ENCODE measurements around the gene SHISA9.

DNA sequence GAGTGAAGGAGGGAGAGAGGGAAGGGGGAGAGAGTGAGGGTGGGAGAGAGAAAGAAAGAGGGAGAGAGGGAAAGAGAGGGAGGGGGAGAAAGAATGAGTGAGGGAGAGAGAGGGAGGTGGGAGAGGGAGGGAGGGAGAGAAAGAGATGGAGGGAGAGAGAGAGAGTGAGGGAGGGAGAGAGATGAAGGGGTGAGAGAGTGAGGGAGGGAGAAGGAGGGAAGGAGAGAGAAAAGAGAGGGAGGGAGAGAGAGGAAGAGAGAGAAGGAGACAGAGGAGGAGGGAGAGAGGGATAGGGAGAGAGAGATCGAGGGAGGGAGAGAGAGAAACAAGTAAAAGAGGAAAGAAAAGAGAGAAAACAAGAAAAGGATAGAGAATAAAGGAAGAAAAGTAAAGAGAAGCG is 225.7 kb downstream of the SHISA9 start:
- TF ChIP-seq, protein P1, sequence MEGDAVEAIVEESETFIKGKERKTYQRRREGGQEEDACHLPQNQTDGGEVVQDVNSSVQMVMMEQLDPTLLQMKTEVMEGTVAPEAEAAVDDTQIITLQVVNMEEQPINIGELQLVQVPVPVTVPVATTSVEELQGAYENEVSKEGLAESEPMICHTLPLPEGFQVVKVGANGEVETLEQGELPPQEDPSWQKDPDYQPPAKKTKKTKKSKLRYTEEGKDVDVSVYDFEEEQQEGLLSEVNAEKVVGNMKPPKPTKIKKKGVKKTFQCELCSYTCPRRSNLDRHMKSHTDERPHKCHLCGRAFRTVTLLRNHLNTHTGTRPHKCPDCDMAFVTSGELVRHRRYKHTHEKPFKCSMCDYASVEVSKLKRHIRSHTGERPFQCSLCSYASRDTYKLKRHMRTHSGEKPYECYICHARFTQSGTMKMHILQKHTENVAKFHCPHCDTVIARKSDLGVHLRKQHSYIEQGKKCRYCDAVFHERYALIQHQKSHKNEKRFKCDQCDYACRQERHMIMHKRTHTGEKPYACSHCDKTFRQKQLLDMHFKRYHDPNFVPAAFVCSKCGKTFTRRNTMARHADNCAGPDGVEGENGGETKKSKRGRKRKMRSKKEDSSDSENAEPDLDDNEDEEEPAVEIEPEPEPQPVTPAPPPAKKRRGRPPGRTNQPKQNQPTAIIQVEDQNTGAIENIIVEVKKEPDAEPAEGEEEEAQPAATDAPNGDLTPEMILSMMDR (IDR thresholded peaks at IDR 0.05): no peak
- TF ChIP-seq POLR2A (IDR thresholded peaks at IDR 0.05): no peak
